GM20431 (cell line): ENCODE measurements around the gene SPATA2L.

Source experiments
- in situ Hi-C: fragments of 300-500 bp; cut with MseI, MboI; formaldehyde crosslinking; loops from one replicate; pipeline ENCODE4 v1.15.0; 2020; ENCODE audit warnings: low sequenced_read_pairs; ENCODE audit not compliant: unreplicated experiment

Gene SPATA2L

GRCh38 chr16:89729863-89730593 lies 28.5 kb upstream of the SPATA2L start:
- in situ Hi-C loops = no loop called here

DNA sequence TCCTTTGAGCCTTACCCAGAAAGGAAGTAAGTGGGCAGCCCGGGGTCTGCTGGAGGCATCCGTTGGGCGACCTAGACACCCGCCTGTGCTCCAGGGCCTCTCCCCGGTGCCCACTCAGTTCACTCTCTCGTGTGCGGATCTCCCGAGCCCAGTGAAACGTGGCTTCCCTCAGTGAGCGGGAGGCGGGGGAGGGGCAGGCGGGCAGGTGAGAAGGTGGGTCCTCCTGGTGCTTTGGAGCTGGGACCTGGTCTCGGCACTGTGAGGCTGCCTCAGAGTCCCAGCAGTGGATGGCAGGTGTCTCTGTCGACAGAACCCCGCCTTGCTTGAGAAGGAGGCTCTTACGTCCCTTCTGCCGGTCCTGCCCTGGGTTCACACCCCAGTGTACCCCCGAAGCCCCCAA lies 27.8 kb upstream of the SPATA2L start:
- in situ Hi-C loops = no loop called here

- in situ Hi-C loops = no loop called here
Measured at GRCh38 chr16:89727406-89728120, 26.1 kb upstream of the SPATA2L start.

DNA sequence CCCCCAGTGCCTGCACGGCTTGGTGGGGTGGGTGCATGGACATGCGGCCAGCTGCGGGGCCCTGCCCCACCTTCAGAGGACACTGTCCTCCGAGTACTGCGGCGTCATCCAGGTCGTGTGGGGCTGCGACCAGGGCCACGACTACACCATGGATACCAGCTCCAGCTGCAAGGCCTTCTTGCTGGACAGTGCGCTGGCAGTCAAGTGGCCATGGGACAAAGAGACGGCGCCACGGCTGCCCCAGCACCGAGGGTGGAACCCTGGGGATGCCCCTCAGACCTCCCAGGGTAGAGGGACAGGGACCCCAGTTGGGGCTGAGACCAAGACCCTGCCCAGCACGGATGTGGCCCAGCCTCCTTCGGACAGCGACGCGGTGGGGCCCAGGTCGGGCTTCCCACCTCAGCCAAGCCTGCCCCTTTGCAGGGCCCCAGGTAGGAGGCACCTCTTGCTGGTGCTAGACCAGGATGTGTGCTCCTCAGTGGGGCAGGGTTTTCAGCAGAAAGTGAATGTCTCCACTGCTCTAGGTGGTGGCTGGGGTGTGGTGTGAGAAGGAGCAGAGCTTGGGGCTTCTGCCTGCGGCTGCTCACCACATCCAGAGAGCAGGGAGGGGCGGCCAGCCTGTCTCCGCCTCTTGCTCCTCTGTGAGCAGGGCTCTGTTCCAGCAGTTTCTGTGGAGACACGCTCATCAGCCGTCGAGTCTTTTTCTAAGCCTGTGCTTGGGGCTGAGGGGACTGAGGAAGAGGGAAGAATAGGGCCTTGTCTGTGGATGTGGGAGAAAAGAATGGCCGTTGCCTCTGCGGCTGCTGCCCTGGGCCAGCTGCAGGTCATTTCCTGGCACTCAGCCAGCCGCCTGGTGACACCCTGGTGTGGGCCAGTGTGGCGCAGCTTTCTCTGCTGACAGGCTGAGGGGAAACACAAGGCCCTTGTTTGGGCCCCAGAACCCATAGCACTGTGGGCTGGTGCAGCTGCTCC lies 22.1 kb upstream of the SPATA2L start:
- in situ Hi-C loops = no loop called here

GRCh38 chr16:89722392-89723278 lies 21.1 kb upstream of the SPATA2L start:
- in situ Hi-C loops = no loop called here

GRCh38 chr16:89721546-89722391 lies 20.3 kb upstream of the SPATA2L start:
- in situ Hi-C loops = no loop called here

GRCh38 chr16:89720813-89721545 lies 19.5 kb upstream of the SPATA2L start, which contains the start of the genes VPS9D1 and ZNF276:
Gene VPS9D1 (minus strand): TSS chr16:89720898. CDS start chr16:89720861, 37 bp downstream.
Gene ZNF276 (plus strand): TSS chr16:89721537. CDS start chr16:89721641, 104 bp downstream.
- in situ Hi-C loops = no loop called here

DNA sequence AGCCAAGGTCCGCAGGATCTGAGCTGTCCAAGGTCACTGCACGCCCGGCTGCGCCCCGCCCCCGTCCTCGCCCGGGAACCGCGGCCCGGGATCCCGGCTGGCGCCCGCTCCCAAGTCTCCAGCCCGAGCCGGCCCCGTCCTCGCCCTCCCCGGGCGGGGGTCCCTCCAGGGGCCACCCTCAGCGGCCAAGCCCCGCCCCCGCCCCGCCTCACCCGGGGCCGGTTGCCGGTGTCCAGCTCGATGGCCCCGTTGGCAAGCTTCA lies 19.0 kb upstream of the SPATA2L start:
- in situ Hi-C loops = no loop called here

GRCh38 chr16:89717688-89718505 lies 16.4 kb upstream of the SPATA2L start:
- in situ Hi-C loops = no loop called here

DNA sequence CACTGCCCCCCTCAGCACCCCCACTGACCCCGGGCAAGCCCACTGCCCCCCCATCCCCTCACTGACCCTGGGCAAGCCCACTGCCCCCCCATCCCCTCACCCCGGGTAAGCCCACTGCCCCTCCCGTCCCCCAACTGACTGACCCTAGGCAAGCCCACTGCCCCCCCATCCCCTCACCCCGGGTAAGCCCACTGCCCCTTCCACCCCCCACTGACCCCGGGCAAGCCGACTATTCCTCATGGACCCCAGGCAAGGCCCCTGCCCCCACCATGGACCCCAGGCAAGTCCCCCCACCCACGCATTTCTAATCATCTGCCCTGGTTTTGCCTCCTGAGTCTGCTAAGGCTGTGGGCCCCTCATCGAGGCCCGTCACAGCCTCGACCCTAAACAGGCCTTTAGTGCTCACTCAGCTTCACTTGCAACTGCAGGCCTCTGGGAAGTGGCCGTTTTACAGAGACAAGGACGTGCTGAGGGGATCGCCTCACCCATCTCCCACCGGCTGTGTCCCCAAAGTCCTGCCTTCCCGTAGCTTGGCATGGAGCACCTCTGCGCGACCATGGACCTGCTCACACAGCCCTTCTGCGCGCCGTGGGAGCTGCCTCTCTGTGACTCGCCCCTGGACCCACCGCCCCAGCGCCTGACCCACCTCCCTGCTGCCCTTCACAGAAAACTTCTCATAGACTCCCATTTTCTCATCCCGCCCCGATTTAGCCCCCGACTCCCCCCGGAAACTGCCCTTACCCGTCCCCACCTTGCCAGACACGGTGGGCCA lies 15.6 kb upstream of the SPATA2L start:
- in situ Hi-C loops = no loop called here

DNA sequence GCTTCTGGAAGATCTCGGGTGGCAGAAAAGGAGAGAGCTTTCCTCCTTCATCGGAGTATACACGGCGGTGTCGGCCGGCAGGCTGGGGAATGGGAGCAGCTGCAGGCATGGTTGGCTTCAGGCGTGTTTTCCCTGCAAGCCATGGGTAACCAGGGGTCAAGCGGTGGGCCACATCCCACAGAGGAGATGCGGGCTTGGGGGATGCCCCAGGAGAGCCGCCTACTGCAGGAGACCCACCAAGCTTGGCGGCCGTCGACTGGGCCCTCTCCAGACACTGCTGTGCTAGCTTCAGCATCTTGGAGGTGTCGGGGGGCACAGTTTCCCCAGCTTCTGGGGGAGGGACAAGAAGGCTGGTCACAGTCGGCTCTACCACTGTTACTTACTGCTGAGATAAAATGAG lies 15.0 kb upstream of the SPATA2L start:
- in situ Hi-C loops = no loop called here

GRCh38 chr16:89712274-89712781 lies 10.8 kb upstream of the SPATA2L start:
- in situ Hi-C loops = no loop called here

DNA sequence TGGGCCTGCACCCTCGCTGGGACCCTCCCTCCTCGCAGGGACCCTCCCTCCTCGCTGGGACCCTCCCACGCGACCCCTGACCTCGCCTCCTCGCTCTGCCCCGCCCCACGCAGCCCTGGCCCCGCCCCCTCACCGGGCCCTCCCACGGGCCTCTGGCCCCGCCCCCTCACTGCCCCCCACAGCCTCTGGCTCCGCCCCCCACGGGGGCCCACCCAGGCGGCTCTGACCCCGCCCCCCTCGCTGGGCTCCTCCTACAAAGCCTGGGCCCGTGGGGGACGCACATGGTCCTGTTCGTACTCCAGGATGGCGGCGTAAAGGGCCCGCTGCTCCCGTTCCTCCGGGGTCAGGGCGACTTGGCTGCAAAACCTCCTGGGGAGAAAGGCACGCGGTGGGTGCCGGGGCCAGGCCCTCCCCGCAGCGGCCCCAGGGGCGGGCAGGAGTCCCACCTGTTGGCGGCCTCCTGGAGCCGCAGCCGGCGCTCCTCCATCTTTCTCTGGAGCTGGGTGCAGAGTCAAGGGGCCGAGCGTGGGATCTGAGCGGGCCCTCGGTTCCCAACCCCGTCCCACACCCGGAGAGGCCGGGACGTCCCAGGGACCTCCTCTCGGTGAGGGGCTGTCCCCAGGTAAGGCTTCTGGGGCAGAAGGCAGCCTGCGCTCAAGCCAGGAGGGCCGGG lies 10.2 kb upstream of the SPATA2L start:
- in situ Hi-C loops = no loop called here

DNA sequence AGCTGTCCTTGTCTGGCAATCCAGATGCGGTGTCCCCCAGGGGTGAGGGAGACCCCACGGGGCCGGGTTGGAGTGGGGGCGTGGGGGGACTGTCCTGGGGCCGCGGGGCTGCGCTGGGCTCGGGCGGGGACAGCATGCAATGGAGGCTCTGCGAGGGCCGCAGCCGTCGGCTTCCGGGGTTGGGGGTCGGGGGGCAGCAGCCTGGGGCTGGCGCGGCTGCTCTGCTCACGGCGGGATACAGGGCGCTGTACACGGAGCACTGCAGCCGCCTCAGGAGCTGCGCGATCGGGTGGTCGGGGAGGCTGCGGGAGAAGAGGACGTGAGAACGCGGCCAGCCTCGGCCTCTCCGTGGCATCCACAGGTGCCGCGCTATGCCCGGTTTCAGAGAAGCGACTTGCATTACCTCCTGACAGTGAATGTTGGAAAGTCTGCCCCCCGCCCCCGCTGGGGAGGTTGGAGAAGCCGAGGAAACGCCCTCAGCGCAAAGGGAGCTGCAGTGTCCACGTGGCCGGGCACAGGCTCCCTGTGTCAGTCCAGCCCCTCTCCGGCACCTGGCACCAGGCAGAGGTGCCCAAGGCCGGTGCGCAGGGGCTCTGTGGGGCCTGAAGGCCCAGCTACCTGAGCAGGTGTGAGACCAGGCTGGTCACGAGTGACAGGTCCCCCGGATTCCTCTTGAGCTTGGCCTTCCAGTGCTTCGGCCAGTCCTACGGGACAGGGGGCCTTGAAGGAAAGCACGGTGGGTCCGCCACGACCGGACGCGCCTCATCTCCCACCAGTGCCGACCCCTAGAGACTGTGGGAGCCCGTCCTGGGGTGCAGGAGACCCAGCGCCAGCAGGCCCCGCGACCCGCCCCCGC lies 9.4 kb upstream of the SPATA2L start:
- in situ Hi-C loops = no loop called here
